SK-N-MC (cell line): ENCODE results near the gene IGFBP1.

Experiments
- EZH2 ChIP-seq: fragments of 200-600 bp; sonication (generic); IDR thresholded peaks from one replicate; pipeline ENCODE4 v1.6.1; 2017; ENCODE audit warnings: antibody characterized with exemption
- FOXP2 ChIP-seq: optimal IDR thresholded peaks from 2 replicates; pipeline ENCODE3; 2011; ENCODE audit warnings: mild to moderate bottlenecking, moderate library complexity; ENCODE audit not compliant: insufficient read depth; ENCODE audit errors: extremely low read length, control extremely low read depth
- POLR2AphosphoS5 ChIP-seq: IDR thresholded peaks from 2 replicates; pipeline ENCODE4 v1.6.1; 2012; ENCODE audit warnings: mild to moderate bottlenecking, low read depth, low read length, borderline replicate concordance

- TF ChIP-seq POLR2AphosphoS5 = no peak
- TF ChIP-seq EZH2 = no peak
- no peak for TF ChIP-seq FOXP2
These were observed 27.3 kb downstream of the IGFBP1 start for GRCh38 chr7:45915606-45916005.
